DOHH2 (cell line): ENCODE measurements around the gene RPL37A.
"Not testable (repeated sequence)": the region's sequence is repeated elsewhere in the genome, so short reads cannot be mapped to it uniquely, and the experiment has no call there.

Experiments used
- H3F3A ChIP-seq: fragments of 200-600 bp; sonication (generic), shearing (Covaris generic); 2 replicates; pipeline ENCODE4 v1.6.0; 2016; ENCODE audit warnings: antibody characterized with exemption, mild to moderate bottlenecking; ENCODE audit not compliant: control insufficient read depth, insufficient read depth
- H3K27ac ChIP-seq: fragments of 200-600 bp; sonication (generic); 2 replicates; pipeline ENCODE4 v1.5.1; 2014; ENCODE audit warnings: low read depth, mild to moderate bottlenecking, low read length, moderate library complexity
- H3K27me3 ChIP-seq: fragments of 200-600 bp; sonication (generic); 2 replicates; pipeline ENCODE4 v1.6.1; 2014; ENCODE audit warnings: mild to moderate bottlenecking, low read length, mixed read lengths; ENCODE audit not compliant: control insufficient read depth
- H3K36me3 ChIP-seq: fragments of 200-600 bp; sonication (generic); 2 replicates; pipeline ENCODE4 v1.6.1; 2014; ENCODE audit warnings: mild to moderate bottlenecking, low read length, moderate library complexity, mixed read lengths; ENCODE audit not compliant: control insufficient read depth
- H3K4me1 ChIP-seq: fragments of 200-600 bp; sonication (generic); 2 replicates; pipeline ENCODE4 v1.6.1; 2014; ENCODE audit warnings: mild to moderate bottlenecking, low read length, mixed read lengths; ENCODE audit not compliant: control insufficient read depth
- H3K4me2 ChIP-seq: fragments of 200-600 bp; sonication (generic); 2 replicates; pipeline ENCODE4 v1.6.0; 2014; ENCODE audit warnings: mild to moderate bottlenecking, low read length, moderate library complexity
- H3K4me3 ChIP-seq: fragments of 200-600 bp; sonication (generic); 2 replicates; pipeline ENCODE4 v1.5.1; 2014; ENCODE audit warnings: mild to moderate bottlenecking, low read length, mixed read lengths
- H3K79me2 ChIP-seq: fragments of 200-600 bp; sonication (generic); 2 replicates; pipeline ENCODE4 v1.6.1; 2014; ENCODE audit warnings: mild to moderate bottlenecking, low read length, mixed read lengths; ENCODE audit not compliant: control insufficient read depth
- H3K9me2 ChIP-seq: fragments of 200-600 bp; sonication (generic); replicated peaks from 2 replicates; pipeline ENCODE4 v1.6.1; 2014; ENCODE audit warnings: mild to moderate bottlenecking, low read length, mixed read lengths; ENCODE audit not compliant: control insufficient read depth
- H3K9me3 ChIP-seq: fragments of 200-600 bp; sonication (generic); 2 replicates; pipeline ENCODE4 v1.6.1; 2014; ENCODE audit warnings: antibody characterized with exemption, low read length, mixed read lengths; ENCODE audit not compliant: control insufficient read depth, insufficient read depth
- H4K20me1 ChIP-seq: fragments of 200-600 bp; sonication (generic); 2 replicates; pipeline ENCODE4 v1.6.0; 2014; ENCODE audit warnings: low read depth, mild to moderate bottlenecking, antibody characterized with exemption, low read length, moderate library complexity; ENCODE audit not compliant: control insufficient read depth, insufficient read depth
- EZH2phosphoT487 ChIP-seq: fragments of 200-600 bp; sonication (generic); IDR thresholded peaks from 2 replicates; pipeline ENCODE4 v1.6.1; 2017; ENCODE audit warnings: borderline replicate concordance, mild to moderate bottlenecking, antibody characterized with exemption, low read length, moderate library complexity, mixed read lengths
- TF ChIP-seq, protein P1 (sequence below): fragments of 200-600 bp; sonication (generic); IDR thresholded peaks from one replicate; pipeline ENCODE4 v1.5.1; 2014; ENCODE audit warnings: antibody characterized with exemption, mild to moderate bottlenecking, low read depth, low read length; ENCODE audit not compliant: poor library complexity, severe bottlenecking

Gene RPL37A

DNA sequence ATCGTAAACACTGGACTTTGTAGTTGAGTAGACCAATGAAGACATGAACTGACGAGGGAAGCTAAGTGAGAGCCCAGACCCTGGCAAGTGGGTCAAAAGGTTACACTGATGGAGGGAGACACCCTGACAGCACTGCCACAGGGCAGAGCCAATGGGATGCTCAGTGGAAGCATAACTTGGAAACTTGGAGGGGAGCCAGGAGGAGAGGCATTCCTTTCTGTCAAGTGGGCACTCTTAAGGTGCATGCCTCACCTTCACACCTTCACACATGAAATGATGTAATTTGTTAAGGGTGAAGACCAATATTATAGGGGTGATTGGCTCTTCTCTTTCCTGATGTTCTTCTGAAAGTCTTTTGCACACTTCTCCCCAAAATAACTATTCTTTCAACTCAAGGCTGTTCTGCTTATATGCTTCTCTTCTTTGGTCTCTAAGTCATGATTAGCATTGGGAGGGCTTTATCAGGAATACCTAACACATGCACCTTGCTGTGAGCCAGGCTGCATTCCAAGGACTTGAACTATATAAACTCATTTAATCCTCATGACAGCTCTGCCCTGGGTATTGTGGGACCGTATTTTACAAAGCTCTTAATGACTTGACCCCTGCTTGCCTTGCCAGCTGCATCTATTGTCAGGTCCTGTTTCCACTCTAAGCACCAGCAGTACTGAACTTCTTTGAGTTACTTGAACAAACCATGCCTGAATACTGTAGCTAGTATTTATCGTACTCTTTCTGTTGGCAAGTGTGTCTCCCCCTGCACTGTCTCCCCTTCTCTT is 19.0 kb downstream of the RPL37A start:
- Histone ChIP-seq H3K9me2 (no peaks in the 10 kb centered on the region), H3K79me2 (no peaks in the 10 kb centered on the region), H3K9me3 (no peaks in the 10 kb centered on the region), H3K27me3 (no peaks in the 10 kb centered on the region), H3F3A (peaks cover 4% of the 10 kb centered on the region; the same call in 1 of the 2 replicates), H3K4me1 (peaks cover 8% of the 10 kb centered on the region), H3K36me3 (peaks cover 4% of the 10 kb centered on the region), H3K4me2 (no peak overlapping the region), H4K20me1 (no peaks in the 10 kb centered on the region), H3K4me3 (no peak overlapping the region), H3K27ac (no peak overlapping the region)
- TF ChIP-seq EZH2phosphoT487 = no peak
- TF ChIP-seq, protein P1, sequence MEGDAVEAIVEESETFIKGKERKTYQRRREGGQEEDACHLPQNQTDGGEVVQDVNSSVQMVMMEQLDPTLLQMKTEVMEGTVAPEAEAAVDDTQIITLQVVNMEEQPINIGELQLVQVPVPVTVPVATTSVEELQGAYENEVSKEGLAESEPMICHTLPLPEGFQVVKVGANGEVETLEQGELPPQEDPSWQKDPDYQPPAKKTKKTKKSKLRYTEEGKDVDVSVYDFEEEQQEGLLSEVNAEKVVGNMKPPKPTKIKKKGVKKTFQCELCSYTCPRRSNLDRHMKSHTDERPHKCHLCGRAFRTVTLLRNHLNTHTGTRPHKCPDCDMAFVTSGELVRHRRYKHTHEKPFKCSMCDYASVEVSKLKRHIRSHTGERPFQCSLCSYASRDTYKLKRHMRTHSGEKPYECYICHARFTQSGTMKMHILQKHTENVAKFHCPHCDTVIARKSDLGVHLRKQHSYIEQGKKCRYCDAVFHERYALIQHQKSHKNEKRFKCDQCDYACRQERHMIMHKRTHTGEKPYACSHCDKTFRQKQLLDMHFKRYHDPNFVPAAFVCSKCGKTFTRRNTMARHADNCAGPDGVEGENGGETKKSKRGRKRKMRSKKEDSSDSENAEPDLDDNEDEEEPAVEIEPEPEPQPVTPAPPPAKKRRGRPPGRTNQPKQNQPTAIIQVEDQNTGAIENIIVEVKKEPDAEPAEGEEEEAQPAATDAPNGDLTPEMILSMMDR = no peak

DNA sequence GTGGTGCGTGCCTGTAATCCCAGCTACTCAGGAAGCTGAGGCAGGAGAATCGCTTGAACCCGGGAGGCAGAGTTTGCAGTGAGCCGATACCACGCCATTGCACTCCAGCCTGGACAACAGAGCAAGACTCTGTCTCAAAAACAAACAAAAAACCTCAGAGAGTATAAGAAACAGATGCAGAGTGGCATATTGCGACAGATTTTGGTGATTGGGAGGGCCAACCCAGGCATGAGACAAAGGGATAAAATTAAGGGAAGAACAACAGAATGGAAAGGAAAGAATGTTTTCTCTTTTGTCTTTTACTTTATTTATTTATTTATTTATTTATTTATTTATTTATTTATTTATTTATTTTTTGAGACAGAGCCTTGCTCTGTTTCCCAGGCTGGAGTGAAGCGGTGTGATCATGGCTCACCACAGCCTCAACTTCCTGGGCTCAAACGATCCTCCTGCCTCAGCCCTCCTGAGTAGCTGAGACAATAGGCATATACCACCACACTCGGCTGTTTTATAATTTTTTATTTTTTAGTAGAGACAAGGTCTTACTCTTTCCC is 20.0 kb downstream of the RPL37A start:
- H3K36me3 ChIP-seq, H3K9me2 ChIP-seq, H4K20me1 ChIP-seq, H3F3A ChIP-seq, H3K4me1 ChIP-seq, H3K79me2 ChIP-seq, H3K9me3 ChIP-seq, H3K27me3 ChIP-seq, H3K4me3 ChIP-seq, H3K27ac ChIP-seq, H3K4me2 ChIP-seq: not testable (repeated sequence)

DNA sequence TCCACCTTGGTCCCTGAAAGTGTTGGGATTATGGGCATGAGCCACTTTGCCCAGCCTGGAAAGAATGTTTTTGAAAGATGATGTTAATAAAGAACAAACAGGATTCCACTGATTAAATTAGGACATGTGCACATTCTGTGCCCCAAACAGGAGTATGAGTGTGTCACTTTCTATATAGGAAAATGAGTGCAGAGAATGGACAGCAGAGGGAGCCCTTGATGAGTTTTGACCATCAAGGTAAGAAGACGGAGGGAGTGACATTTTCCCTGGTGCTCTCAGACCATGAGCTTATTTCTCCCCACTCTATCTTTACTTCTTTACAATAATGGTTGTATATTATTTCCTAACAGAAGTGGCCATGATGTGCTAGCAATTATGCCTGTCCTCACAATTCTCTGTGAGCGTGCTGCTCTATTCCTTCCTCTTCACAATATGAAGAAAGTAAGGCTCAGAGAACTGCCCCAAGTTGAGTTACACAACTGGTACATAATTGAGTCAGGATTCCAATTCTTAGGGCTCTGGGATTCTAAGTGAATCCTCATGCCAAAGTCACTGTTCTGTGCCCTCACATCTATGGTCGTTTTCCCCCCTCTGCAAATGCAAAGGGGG is 20.6 kb downstream of the RPL37A start:
- no peak overlapping the region for H3K4me3 ChIP-seq
- H3K27ac ChIP-seq = no peak overlapping the region
- H3K27me3 ChIP-seq = no peaks in the 10 kb centered on the region
- H3K36me3 ChIP-seq = peaks cover 4% of the 10 kb centered on the region
- H3K9me3 ChIP-seq = no peaks in the 10 kb centered on the region
- TF ChIP-seq, protein P1 = peak; percentile 83
- no peak for TF ChIP-seq EZH2phosphoT487
- no peaks in the 10 kb centered on the region for H3K79me2 ChIP-seq
- peaks cover 8% of the 10 kb centered on the region for H3K4me1 ChIP-seq
- no peaks in the 10 kb centered on the region for H3K9me2 ChIP-seq
- no peaks in the 10 kb centered on the region for H4K20me1 ChIP-seq
- H3K4me2 ChIP-seq = peak overlapping the region; percentile 6
- H3F3A ChIP-seq = no peaks in the 10 kb centered on the region

DNA sequence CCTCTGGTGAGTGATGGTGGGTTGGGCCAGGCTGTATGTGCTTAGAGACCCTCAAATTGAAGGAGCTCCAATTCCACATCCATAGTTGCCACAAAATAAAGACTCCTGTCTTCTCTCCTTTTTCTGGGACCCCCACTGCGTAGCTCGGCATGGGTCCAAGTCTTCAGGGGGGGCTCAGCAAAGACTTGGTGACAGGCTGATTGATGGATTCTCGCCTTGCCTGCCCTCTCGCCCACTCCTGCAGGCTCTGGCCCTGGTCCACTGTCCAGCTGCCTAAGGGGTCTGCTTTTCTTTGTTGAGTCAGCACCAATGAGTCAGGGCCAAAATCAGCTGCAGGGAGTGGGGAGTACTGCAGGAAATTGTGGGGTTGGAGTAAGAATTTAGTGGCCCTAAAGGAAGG is 21.5 kb downstream of the RPL37A start:
- Histone ChIP-seq H3K4me3 (no peak overlapping the region), H3K4me2 (no peak overlapping the region), H3K9me3 (no peaks in the 10 kb centered on the region), H3K4me1 (peaks cover 8% of the 10 kb centered on the region), H3F3A (no peaks in the 10 kb centered on the region), H4K20me1 (no peaks in the 10 kb centered on the region), H3K36me3 (peaks cover 4% of the 10 kb centered on the region), H3K79me2 (no peaks in the 10 kb centered on the region), H3K9me2 (no peaks in the 10 kb centered on the region), H3K27ac (no peak overlapping the region), H3K27me3 (no peaks in the 10 kb centered on the region)
- no peak for TF ChIP-seq EZH2phosphoT487
- TF ChIP-seq, protein P1 = no peak
